Colonic mucosa (tissue), 4 donors: Measurements from ENCODE around the gene RTN4R. TPM values are rescaled to one million over a fixed set of nuclear protein-coding genes. Genes with fewer than 3 reads are reported as not detected.
A peak's percentile ranks its signal among the peaks of the same experiment; 100 is the strongest.

Experiments
- DNase-seq: peaks from one replicate; pipeline ENCODE4 v3.0.0-alpha.2; 2020
- H3K27ac ChIP-seq: fragments of 200-600 bp; one replicate; pipeline ENCODE4 v1.8.0; 2021
- H3K27me3 ChIP-seq: fragments of 200-600 bp; one replicate; pipeline ENCODE4 v1.8.0; 2021
- H3K36me3 ChIP-seq: fragments of 200-600 bp; one replicate; pipeline ENCODE4 v1.8.0; 2021
- H3K4me1 ChIP-seq: fragments of 200-600 bp; one replicate; pipeline ENCODE4 v1.8.0; 2021; ENCODE audit warnings: mild to moderate bottlenecking
- H3K4me3 ChIP-seq: fragments of 200-600 bp; one replicate; pipeline ENCODE4 v1.8.0; 2021
- H3K9ac ChIP-seq, 2 donors: one replicate each; pipeline ENCODE4 v1.7.0; 2013; ENCODE audit warnings: control low read depth in 2 of 2, low read depth in 2 of 2, low read length in 2 of 2
- H3K9me3 ChIP-seq: fragments of 200-600 bp; one replicate; pipeline ENCODE4 v1.8.0; 2021
- CTCF ChIP-seq: fragments of 200-600 bp; IDR thresholded peaks from one replicate; pipeline ENCODE4 v1.8.0; 2022; ENCODE audit warnings: antibody characterized with exemption, mild to moderate bottlenecking
- intact Hi-C: fragments of 100-400 bp; cut with DNase I; formaldehyde crosslinking; loops from one replicate; pipeline ENCODE4 v1.14.1; 2022
- total RNA-seq, 2 donors: library from RNA; stranded (reverse); fragmentation: NEBNext Ultra II Directional in 1 of 2; extraction: Animal tissue kit (Norgen Biotek cat#: 25700) in 1 of 2; gene quantifications; one replicate each; pipeline ENCODE4 v1.2.1, GENCODE V29; 2021
- donor health status: healthy.
- donor health status: DM: no; HTN: no; CAD: no.
- donor health status: DM: no; HTN: no; CAD: no.

RTN4R gene
- total RNA-seq, 2 donors from 2014 or later: 6.1 to 8.5 TPM

- no peak overlapping the region for H3K4me3 ChIP-seq
- intact Hi-C loops: no loop called here
- H3K27ac ChIP-seq: no peak overlapping the region
These were observed 23.9 kb downstream of the RTN4R start for GRCh38 chr22:20244250-20244648.

DNA sequence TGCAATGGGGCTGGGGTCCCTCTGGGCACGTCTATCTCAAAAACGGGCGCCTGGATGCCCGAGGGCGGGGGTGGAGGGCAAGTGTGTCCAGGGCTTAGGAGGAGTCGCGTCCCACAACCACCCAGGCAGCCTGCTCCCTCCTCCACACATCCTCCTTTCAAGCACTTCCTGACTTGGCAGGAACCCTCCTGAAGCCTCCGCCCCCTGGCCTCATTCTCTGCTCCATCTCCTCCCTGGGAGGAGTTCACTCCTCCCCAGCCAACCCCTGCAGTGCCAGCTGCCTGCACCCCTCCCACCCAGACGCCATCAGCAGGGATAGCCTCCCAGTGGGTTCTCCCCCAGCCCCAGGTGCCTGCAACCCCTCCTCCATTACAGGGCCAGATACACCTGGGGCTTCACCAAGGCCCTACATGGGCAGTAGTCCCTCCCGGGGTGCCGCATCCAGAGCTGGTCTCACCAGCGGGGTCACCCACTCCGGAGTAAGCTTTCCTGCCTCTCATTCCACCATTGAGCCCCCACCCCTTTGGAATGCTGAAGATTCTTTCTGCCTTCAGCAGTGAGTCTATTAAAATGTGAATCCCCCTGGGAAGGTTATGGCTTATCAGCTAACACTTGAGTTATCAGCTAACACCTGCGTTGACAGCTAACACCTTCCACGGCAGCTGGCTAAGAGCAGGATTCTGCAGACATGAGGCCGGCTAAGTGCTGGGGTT, 24.4 kb downstream of the RTN4R start:
- TF ChIP-seq CTCF: no peak
- Histone ChIP-seq H3K9ac (no peak overlapping the region), H3K4me1 (no peaks in the 10 kb centered on the region), H3K9me3 (no peaks in the 10 kb centered on the region), H3K27ac (no peak overlapping the region), H3K36me3 (no peaks in the 10 kb centered on the region), H3K27me3 (no peaks in the 10 kb centered on the region), H3K4me3 (no peak overlapping the region)
- DNase-seq: peak; percentile 64
- intact Hi-C loops: no loop called here

More at GRCh38 chr22:20244250-20244648, 23.9 kb downstream of the RTN4R start:
- H3K27me3 ChIP-seq: no peaks in the 10 kb centered on the region
- H3K9ac ChIP-seq: no peak overlapping the region
- no peak for DNase-seq
- no peaks in the 10 kb centered on the region for H3K9me3 ChIP-seq
- no peaks in the 10 kb centered on the region for H3K36me3 ChIP-seq
- H3K4me1 ChIP-seq: no peaks in the 10 kb centered on the region
- TF ChIP-seq CTCF: no peak

GRCh38 chr22:20243176-20243536, 25.0 kb downstream of the RTN4R start:
- intact Hi-C loops: no loop called here
- Histone ChIP-seq H3K4me1 (no peaks in the 10 kb centered on the region), H3K9ac (no peak overlapping the region), H3K9me3 (no peaks in the 10 kb centered on the region), H3K36me3 (no peaks in the 10 kb centered on the region), H3K4me3 (no peak overlapping the region), H3K27ac (no peak overlapping the region), H3K27me3 (no peaks in the 10 kb centered on the region)
- DNase-seq: no peak
- TF ChIP-seq CTCF: no peak

GRCh38 chr22:20242393-20243175, 25.5 kb downstream of the RTN4R start:
- Histone ChIP-seq H3K27me3 (no peaks in the 10 kb centered on the region), H3K36me3 (no peaks in the 10 kb centered on the region), H3K4me3 (no peak overlapping the region), H3K27ac (no peak overlapping the region), H3K9ac (no peak overlapping the region), H3K4me1 (no peaks in the 10 kb centered on the region), H3K9me3 (no peaks in the 10 kb centered on the region)
- intact Hi-C loops: no loop called here
- DNase-seq: no peak
- TF ChIP-seq CTCF: no peak

- Histone ChIP-seq H3K9ac (no peak overlapping the region), H3K36me3 (no peaks in the 10 kb centered on the region), H3K27me3 (no peaks in the 10 kb centered on the region), H3K9me3 (no peaks in the 10 kb centered on the region), H3K4me3 (no peak overlapping the region), H3K27ac (no peak overlapping the region), H3K4me1 (no peaks in the 10 kb centered on the region)
- intact Hi-C loops: no loop called here
- TF ChIP-seq CTCF: no peak
- DNase-seq: no peak
These were observed 26.3 kb downstream of the RTN4R start for GRCh38 chr22:20241579-20242392.
